ENCODE measurements around the gene GATA6.

The GATA6 gene

DNA sequence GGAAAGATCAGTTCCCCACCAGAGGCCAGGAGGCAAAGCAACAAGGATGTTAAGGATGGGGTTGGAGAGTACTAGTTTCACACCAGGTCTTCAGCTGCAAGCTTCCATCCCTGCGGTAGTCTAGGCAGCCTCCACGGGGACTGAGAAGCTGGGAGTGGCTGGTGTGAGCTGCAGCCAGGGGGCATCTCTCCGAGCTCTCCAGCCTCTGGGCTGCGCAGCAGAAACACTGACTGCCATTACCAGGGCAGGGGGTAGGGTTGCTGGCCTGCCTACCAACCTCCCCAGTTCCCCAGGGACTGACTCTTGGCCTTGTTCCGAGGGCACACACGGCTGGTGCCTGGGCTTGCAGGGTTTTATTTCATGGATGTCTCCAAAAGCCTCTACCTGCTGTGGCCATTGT is 15.9 kb downstream of the GATA6 start:
- no peaks in the 10 kb centered on the region for H3K9me3 ChIP-seq (ENCODE audit: control insufficient read depth, insufficient read depth, low read depth, low read length)
- CTCF ChIA-PET, result interaction anchor here (0.9 to 2.9 kb wide), 3 partner anchors 10 to 193 kb away, joined by 3 to 8 read pairs (median 4); no protein-coding TSS in a partner anchor
- H3K27ac ChIP-seq (ENCODE audit: extremely low read depth, low read depth, low read length), result no peak overlapping the region
- POLR2A ChIA-PET, result interaction anchor here (1.2 kb wide), 1 partner anchor 12 kb away, joined by 3 read pairs; no protein-coding TSS in a partner anchor
- H3K4me3 ChIP-seq (ENCODE audit: low read depth, low read length), result no peak overlapping the region
- peaks cover 43 to 73% of the 10 kb centered on the region in 2 experiments for H3K36me3 ChIP-seq (ENCODE audit: control insufficient read depth in 2 of 2, insufficient read depth in 1 of 2, low read length in 2 of 2)
- no peak for TF ChIP-seq ZNF112 (tag by site-specific recombination; IDR thresholded peaks at IDR 0.05)
- TF ChIP-seq ZIC2 (tag by site-specific recombination; IDR thresholded peaks at IDR 0.05), result 0 out of 2 replicates have a peak, but pooled peaks have one; percentile 29
- peaks cover 24% of the 10 kb centered on the region for H3K4me1 ChIP-seq (ENCODE audit: control insufficient read depth, insufficient read depth, low read length)

DNA sequence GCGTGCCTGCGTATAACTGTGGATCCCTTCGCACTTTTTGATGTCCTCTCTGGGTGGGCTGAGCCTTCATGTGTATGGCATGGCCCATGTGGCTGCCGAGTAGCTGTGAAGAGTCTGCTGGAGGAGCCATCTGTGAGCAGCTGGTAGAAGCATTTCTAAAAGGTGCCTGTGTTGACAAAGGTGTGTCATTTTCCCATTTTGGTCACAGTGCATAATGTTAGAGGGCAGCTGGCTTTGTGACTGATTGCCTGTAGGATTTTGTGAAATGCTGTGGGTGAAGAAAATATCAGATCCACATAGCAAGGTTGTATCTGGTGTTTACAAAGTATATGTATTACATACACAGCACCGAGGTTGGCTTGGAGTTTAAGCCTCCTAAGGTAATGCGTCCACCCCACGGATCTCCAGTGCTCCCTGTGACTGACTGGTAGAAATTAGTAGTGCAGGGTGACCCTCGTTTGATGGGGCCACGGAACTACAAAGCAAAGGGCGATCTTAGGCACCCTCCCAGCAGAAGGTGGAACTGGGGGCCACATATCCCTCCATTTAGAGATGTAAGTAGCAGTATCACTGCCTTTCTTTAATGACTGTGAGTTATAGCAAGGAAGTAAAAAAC is 16.5 kb downstream of the GATA6 start:
- Histone ChIP-seq H3K27ac (ENCODE audit: extremely low read depth, low read depth, low read length) (no peak overlapping the region), H3K4me3 (ENCODE audit: low read depth, low read length) (no peak overlapping the region), H3K36me3 (ENCODE audit: control insufficient read depth in 2 of 2, insufficient read depth in 1 of 2, low read length in 2 of 2) (peaks cover 47 to 77% of the 10 kb centered on the region in 2 experiments), H3K4me1 (ENCODE audit: control insufficient read depth, insufficient read depth, low read length) (peaks cover 25% of the 10 kb centered on the region), H3K9me3 (ENCODE audit: control insufficient read depth, insufficient read depth, low read depth, low read length) (no peaks in the 10 kb centered on the region)
- TF ChIP-seq ZNF311 (tag by site-specific recombination; IDR thresholded peaks at IDR 0.05; ENCODE audit: borderline replicate concordance) (no peak), ZNF354C (tag by site-specific recombination; IDR thresholded peaks at IDR 0.05; ENCODE audit: borderline replicate concordance, low read depth) (no peak), ZNF48 (tag by site-specific recombination; IDR thresholded peaks at IDR 0.05) (no peak), OVOL3 (tag by site-specific recombination; IDR thresholded peaks at IDR 0.05) (no peak), SALL2 (tag by site-specific recombination; IDR thresholded peaks at IDR 0.05; ENCODE audit: borderline replicate concordance) (no peak), ZFP69B (tag by site-specific recombination; IDR thresholded peaks at IDR 0.05) (no peak), KLF9 (tag by site-specific recombination; IDR thresholded peaks at IDR 0.05; ENCODE audit: low read depth) (no peak), ZBTB21 (tag by site-specific recombination; IDR thresholded peaks at IDR 0.05) (no peak), ZNF654 (tag by site-specific recombination; IDR thresholded peaks at IDR 0.05; ENCODE audit: low read depth) (no peak), ZNF707 (tag by site-specific recombination; IDR thresholded peaks at IDR 0.05) (no peak), ZFHX2 (tag by site-specific recombination; conservative IDR thresholded peaks at IDR 0.05) (no peak), WT1 (tag by site-specific recombination; IDR thresholded peaks at IDR 0.05) (no peak), ZNF223 (tag by site-specific recombination; IDR thresholded peaks at IDR 0.05) (no peak)
- TF ChIP-seq, protein P1, sequence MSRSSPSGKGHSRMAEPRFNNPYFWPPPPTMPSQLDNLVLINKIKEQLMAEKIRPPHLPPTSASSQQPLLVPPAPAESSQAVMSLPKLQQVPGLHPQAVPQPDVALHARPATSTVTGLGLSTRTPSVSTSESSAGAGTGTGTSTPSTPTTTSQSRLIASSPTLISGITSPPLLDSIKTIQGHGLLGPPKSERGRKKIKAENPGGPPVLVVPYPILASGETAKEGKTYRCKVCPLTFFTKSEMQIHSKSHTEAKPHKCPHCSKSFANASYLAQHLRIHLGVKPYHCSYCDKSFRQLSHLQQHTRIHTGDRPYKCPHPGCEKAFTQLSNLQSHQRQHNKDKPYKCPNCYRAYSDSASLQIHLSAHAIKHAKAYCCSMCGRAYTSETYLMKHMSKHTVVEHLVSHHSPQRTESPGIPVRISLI (tag by site-specific recombination; IDR thresholded peaks at IDR 0.05), result no peak
- CTCF ChIA-PET, result interaction anchor here (0.5 to 2.9 kb wide), 6 partner anchors 11 to 538 kb away, joined by 3 to 8 read pairs (median 3); no protein-coding TSS in a partner anchor
- POLR2A ChIA-PET, result interaction anchor here (0.6 to 1.2 kb wide), 2 partner anchors 13 to 15 kb away, joined by 3 read pairs; no protein-coding TSS in a partner anchor

- POLR2A ChIA-PET, result interaction anchor here (1.2 to 1.4 kb wide), 2 partner anchors 80 to 113 kb away, joined by 4 to 5 read pairs; no protein-coding TSS in a partner anchor
- H3K27ac ChIP-seq (ENCODE audit: extremely low read depth, low read depth, low read length), result no peak overlapping the region
These were observed 17.1 kb downstream of the GATA6 start for GRCh38 chr18:22186484-22186971.

More at GRCh38 chr18:22186484-22186971, 17.1 kb downstream of the GATA6 start:
- peaks cover 42 to 75% of the 10 kb centered on the region in 2 experiments for H3K36me3 ChIP-seq (ENCODE audit: control insufficient read depth in 2 of 2, insufficient read depth in 1 of 2, low read length in 2 of 2)
- H3K4me3 ChIP-seq (ENCODE audit: low read depth, low read length), result no peak overlapping the region
- TF ChIP-seq MZF1 (tag by site-specific recombination; IDR thresholded peaks at IDR 0.05; ENCODE audit: borderline replicate concordance) (no peak), ZNF600 (tag by site-specific recombination; IDR thresholded peaks at IDR 0.05) (no peak), ZBTB20 (tag by site-specific recombination; IDR thresholded peaks at IDR 0.05) (no peak), ZSCAN18 (tag by site-specific recombination; IDR thresholded peaks at IDR 0.05) (no peak), ZNF10 (tag by site-specific recombination; IDR thresholded peaks at IDR 0.05) (no peak), ZSCAN23 (tag by site-specific recombination; IDR thresholded peaks at IDR 0.05) (no peak), ATF2 (tag by site-specific recombination; IDR thresholded peaks at IDR 0.05; ENCODE audit: low read depth) (no peak)
- TF ChIP-seq, protein P2, sequence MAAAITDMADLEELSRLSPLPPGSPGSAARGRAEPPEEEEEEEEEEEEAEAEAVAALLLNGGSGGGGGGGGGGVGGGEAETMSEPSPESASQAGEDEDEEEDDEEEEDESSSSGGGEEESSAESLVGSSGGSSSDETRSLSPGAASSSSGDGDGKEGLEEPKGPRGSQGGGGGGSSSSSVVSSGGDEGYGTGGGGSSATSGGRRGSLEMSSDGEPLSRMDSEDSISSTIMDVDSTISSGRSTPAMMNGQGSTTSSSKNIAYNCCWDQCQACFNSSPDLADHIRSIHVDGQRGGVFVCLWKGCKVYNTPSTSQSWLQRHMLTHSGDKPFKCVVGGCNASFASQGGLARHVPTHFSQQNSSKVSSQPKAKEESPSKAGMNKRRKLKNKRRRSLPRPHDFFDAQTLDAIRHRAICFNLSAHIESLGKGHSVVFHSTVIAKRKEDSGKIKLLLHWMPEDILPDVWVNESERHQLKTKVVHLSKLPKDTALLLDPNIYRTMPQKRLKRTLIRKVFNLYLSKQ (tag by site-specific recombination; IDR thresholded peaks at IDR 0.05; ENCODE audit: borderline replicate concordance), result no peak
- H3K4me1 ChIP-seq (ENCODE audit: control insufficient read depth, insufficient read depth, low read length), result peaks cover 23% of the 10 kb centered on the region
- no peaks in the 10 kb centered on the region for H3K9me3 ChIP-seq (ENCODE audit: control insufficient read depth, insufficient read depth, low read depth, low read length)
- CTCF ChIA-PET, result interaction anchor here (0.6 to 2.9 kb wide), 2 partner anchors 11 to 537 kb away, joined by 3 to 8 read pairs; no protein-coding TSS in a partner anchor

All from HEK293 (cell line).